ENCODE data around the gene ITPRID2.
"Not testable (repeated sequence)": the region's sequence is repeated elsewhere in the genome, so short reads cannot be mapped to it uniquely, and the experiment has no call there.

The ITPRID2 gene

GRCh38 chr2:181918188-181918587, 26.7 kb downstream of the ITPRID2 start:
- DNase-seq, result no peak

- no peak for DNase-seq
These were observed 31.6 kb downstream of the ITPRID2 start for GRCh38 chr2:181923121-181923520.

- no peak for DNase-seq
These were observed 32.8 kb downstream of the ITPRID2 start for GRCh38 chr2:181924336-181924735.

- DNase-seq, result no peak
These were observed 43.2 kb downstream of the ITPRID2 start for GRCh38 chr2:181934694-181935093.

GRCh38 chr2:181937473-181937872, 45.9 kb downstream of the ITPRID2 start:
- DNase-seq, result peak; percentile 50

- DNase-seq, result no peak
These were observed 52.0 kb downstream of the ITPRID2 start for GRCh38 chr2:181943411-181944124.

- no peak for DNase-seq
These were observed 52.8 kb downstream of the ITPRID2 start for GRCh38 chr2:181944164-181944913.

GRCh38 chr2:181944914-181945291, 53.4 kb downstream of the ITPRID2 start:
- DNase-seq, result no peak

GRCh38 chr2:181946444-181947127, 55.1 kb downstream of the ITPRID2 start:
- no peak for DNase-seq

- no peak for DNase-seq
These were observed 55.7 kb downstream of the ITPRID2 start for GRCh38 chr2:181947273-181947672.

GRCh38 chr2:181948227-181948626, 56.7 kb downstream of the ITPRID2 start:
- no peak for DNase-seq

GRCh38 chr2:181949047-181949446, 57.5 kb downstream of the ITPRID2 start:
- DNase-seq, result no peak

- DNase-seq, result no peak
These were observed 61.1 kb downstream of the ITPRID2 start for GRCh38 chr2:181952404-181953226.

- DNase-seq, result no peak
These were observed 62.5 kb downstream of the ITPRID2 start for GRCh38 chr2:181953881-181954537.

- no peak for DNase-seq
These were observed 63.0 kb downstream of the ITPRID2 start for GRCh38 chr2:181954538-181954883.

GRCh38 chr2:181955010-181955409, 63.5 kb downstream of the ITPRID2 start:
- DNase-seq, result no peak

GRCh38 chr2:181955866-181956265, 64.3 kb downstream of the ITPRID2 start:
- not testable (repeated sequence) for DNase-seq

GRCh38 chr2:181957668-181958067, 66.1 kb downstream of the ITPRID2 start:
- no peak for DNase-seq

- no peak for DNase-seq
These were observed 67.2 kb downstream of the ITPRID2 start for GRCh38 chr2:181958726-181959125.

- DNase-seq, result no peak
These were observed 68.0 kb downstream of the ITPRID2 start for GRCh38 chr2:181959508-181959907.

- DNase-seq, result not testable (repeated sequence)
These were observed 69.6 kb downstream of the ITPRID2 start for GRCh38 chr2:181961167-181961566.

- no peak for DNase-seq
These were observed 70.6 kb downstream of the ITPRID2 start for GRCh38 chr2:181962142-181962541.

Measured in SIG-M5 (cell line).